Glutamatergic neuron (in vitro differentiated cells): ENCODE results near the gene HSFY2. TPM values are rescaled to one million over a fixed set of nuclear protein-coding genes. Genes with fewer than 3 reads are reported as not detected.
"Not testable (repeated sequence)": the region's sequence is repeated elsewhere in the genome, so short reads cannot be mapped to it uniquely, and the experiment has no call there.

ENCODE experiments used
- DNase-seq: peaks from one replicate; pipeline ENCODE4 v3.0.0; 2022
- H3K27ac Mint-ChIP-seq: one replicate; pipeline ENCODE4 v1.8.0; 2020; ENCODE audit warnings: mild to moderate bottlenecking, mixed read lengths, inconsistent platforms; ENCODE audit not compliant: unreplicated experiment
- H3K27me3 Mint-ChIP-seq: one replicate; pipeline ENCODE4 v1.8.0; 2020; ENCODE audit warnings: mild to moderate bottlenecking, moderate library complexity, mixed read lengths, inconsistent platforms; ENCODE audit not compliant: unreplicated experiment
- H3K36me3 Mint-ChIP-seq: one replicate; pipeline ENCODE4 v1.8.0; 2020; ENCODE audit warnings: mild to moderate bottlenecking, mixed read lengths, inconsistent platforms; ENCODE audit not compliant: unreplicated experiment
- H3K4me1 Mint-ChIP-seq: one replicate; pipeline ENCODE4 v1.8.0; 2020; ENCODE audit warnings: mild to moderate bottlenecking, low read depth, mixed read lengths, inconsistent platforms; ENCODE audit not compliant: unreplicated experiment
- H3K4me3 Mint-ChIP-seq: one replicate; pipeline ENCODE4 v1.8.0; 2020; ENCODE audit warnings: mild to moderate bottlenecking, mixed read lengths, inconsistent platforms; ENCODE audit not compliant: unreplicated experiment
- H3K9me3 Mint-ChIP-seq: one replicate; pipeline ENCODE4 v1.8.0; 2020; ENCODE audit warnings: mild to moderate bottlenecking, moderate library complexity, mixed read lengths, inconsistent platforms; ENCODE audit not compliant: unreplicated experiment
- long read RNA-seq: library from polyadenylated mRNA; unstranded; transcript quantifications from one replicate; pipeline ENCODE4 v2.0.0, GENCODE V29; 2020; ENCODE audit not compliant: unreplicated experiment
- total RNA-seq: library from RNA; stranded (reverse); fragmentation: NEBNext Ultra II Directional; extraction: Animal tissue kit (Norgen Biotek cat#: 25700); gene quantifications from one replicate; pipeline ENCODE4 v1.2.1, GENCODE V29; 2021; ENCODE audit not compliant: unreplicated experiment

The HSFY2 gene, protein sequence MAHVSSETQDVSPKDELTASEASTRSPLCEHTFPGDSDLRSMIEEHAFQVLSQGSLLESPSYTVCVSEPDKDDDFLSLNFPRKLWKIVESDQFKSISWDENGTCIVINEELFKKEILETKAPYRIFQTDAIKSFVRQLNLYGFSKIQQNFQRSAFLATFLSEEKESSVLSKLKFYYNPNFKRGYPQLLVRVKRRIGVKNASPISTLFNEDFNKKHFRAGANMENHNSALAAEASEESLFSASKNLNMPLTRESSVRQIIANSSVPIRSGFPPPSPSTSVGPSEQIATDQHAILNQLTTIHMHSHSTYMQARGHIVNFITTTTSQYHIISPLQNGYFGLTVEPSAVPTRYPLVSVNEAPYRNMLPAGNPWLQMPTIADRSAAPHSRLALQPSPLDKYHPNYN
- 0.51 TPM for total RNA-seq
- long read RNA-seq, result 0 reads

DNA sequence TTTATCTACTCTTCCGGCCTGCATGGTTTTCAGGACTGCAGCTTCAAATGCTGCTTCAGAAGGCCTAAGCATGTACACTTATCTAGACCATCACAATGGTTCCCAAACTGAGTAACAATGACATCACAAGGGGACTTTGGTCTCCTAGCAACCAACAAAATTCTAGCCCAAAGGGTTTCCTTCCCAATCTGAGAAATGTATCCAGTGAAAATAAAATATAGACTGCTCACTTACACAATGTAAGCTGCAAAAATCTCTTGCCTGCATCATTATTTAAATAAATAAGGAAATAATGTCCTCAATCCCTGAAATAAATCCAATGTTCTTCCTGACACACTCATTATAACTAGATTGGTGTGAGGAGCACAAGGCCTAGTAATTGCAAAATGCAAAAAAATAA, at the start of gene HSFY2:
Gene HSFY2, minus strand, starts transcription at position 101 of the 400 bp plus-strand sequence. CDS start 117 bp downstream, outside the sequence.
- not testable (repeated sequence) for H3K4me3 Mint-ChIP-seq, H3K27ac Mint-ChIP-seq, H3K4me1 Mint-ChIP-seq

DNA sequence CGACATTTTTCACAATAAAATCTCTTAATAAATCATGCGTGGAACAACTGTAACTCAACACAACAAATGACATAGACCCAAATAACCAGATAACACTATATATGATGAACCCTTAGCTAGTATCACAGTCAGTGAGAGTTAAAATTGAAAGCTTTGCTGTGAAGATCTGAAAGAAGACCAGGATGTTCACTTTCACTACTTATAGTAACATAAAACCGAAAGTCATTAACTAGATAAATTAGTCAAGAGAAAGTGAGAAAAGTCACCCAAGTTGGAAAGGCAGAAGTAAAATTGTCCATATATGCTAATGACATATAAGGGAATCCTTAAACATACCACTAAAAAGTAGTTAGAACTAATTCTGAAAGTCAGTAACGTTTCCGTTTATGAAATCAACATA, 42.2 kb upstream of the HSFY2 start:
- not testable (repeated sequence) for H3K36me3 Mint-ChIP-seq, H3K4me1 Mint-ChIP-seq, H3K27ac Mint-ChIP-seq, H3K4me3 Mint-ChIP-seq, DNase-seq, H3K27me3 Mint-ChIP-seq, H3K9me3 Mint-ChIP-seq

More for the DNA sequence above, at the start of gene HSFY2:
- not testable (repeated sequence) for DNase-seq, H3K27me3 Mint-ChIP-seq, H3K9me3 Mint-ChIP-seq, H3K36me3 Mint-ChIP-seq

DNA sequence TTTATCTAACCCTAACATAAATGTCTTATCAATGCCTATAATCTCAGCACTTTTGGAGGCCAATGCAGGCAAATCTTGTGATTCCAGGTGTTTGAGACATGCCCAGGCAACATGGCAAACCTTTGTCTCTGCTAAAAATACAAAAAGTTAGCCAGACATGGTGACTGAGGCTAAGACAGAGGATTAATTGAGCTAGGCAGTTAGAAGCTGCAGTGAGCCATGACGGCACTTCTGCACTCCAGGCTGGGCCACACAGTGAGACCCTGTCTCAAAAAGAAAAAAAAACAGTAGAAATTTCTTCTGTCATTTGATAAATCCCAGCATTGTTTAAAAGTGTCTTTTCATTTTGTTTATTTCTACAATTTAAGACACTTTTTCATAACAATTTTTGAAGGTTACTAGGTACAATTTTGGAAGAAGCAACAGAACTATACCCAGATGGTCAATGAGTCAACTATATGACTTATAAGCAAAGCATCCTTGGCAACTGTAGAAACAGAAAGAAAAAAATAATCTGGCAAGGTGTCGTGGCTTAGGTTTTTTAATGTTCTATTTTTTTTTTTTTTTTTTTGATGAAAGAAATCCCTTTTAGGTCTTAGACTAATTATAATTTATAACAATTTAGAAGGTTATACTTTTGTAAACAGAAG, 15.3 kb upstream of the HSFY2 start:
- DNase-seq, H3K9me3 Mint-ChIP-seq, H3K4me1 Mint-ChIP-seq, H3K4me3 Mint-ChIP-seq, H3K27me3 Mint-ChIP-seq, H3K27ac Mint-ChIP-seq, H3K36me3 Mint-ChIP-seq: not testable (repeated sequence)

DNA sequence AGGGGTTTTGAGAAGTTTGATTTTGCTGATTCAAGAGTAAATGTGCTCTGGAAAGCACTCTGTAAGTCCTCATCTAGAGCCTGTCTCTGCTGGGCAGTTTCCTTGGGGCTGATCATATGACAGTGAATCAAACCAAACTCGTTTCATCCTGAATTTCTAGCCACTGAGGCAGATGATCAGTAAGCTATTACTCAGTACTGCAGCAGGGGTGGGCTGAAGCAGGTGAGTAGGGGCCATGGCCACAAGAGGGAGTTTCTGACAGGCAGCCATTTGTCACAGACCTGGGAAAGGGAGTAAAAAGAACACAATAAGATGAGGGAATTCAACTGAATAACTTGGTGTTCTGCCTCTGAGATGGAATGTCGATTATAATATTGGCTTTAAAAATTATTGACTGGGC, 19.5 kb downstream of the HSFY2 start:
- H3K9me3 Mint-ChIP-seq, DNase-seq, H3K27me3 Mint-ChIP-seq, H3K4me1 Mint-ChIP-seq, H3K27ac Mint-ChIP-seq, H3K4me3 Mint-ChIP-seq, H3K36me3 Mint-ChIP-seq: not testable (repeated sequence)

DNA sequence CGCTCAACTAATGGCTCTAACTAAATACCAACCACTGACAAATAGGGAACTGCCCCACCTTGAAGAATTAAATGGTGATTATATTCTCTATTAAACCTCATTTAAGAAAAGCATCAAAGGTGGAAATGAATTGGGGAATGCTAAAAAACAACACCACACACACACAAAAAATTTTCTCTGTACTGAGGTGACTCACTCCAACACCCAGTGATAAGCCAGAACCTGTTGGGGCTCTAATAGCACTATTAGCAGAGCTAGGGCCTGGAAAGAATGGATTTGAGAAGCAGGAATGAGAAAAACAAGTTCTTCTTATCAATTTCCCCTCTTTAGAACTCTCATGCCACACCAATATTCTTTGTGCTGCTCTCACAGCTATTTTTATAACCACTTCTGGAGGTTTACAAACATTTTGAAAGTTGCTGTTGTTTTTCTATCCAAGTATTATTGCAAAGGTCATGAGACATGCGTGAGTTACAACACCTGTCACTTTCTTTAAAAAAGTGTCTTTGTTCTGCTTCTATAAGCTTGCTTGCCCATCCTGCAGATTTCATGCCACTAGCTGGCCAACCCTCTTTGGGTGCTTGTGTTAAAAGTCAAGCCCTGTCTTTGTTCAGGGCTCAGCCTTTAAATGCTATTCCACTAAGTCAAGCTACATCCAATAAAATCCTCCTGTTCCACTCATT, 20.3 kb downstream of the HSFY2 start:
- not testable (repeated sequence) for H3K27ac Mint-ChIP-seq, H3K27me3 Mint-ChIP-seq, DNase-seq, H3K9me3 Mint-ChIP-seq, H3K4me1 Mint-ChIP-seq, H3K36me3 Mint-ChIP-seq, H3K4me3 Mint-ChIP-seq

DNA sequence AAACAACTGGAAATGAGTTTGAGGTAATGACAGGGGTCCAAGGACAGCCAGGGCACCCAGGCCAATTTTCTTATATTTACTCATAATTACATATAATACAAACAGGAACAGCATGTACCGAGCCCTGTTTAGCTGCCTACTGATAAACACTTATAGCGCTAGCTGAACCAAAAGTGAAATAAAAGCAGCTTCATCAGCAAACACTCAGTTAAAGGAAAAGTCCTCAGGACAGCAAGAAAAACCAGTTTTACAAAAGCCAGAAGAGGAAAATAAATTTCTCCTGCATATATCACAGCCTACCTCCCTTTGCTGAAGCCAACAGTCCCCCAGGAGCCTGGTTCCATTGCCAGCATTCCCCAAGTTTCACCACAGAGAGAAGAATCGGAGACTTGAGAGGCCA, 49.8 kb downstream of the HSFY2 start:
- not testable (repeated sequence) for H3K4me1 Mint-ChIP-seq, H3K9me3 Mint-ChIP-seq, H3K27ac Mint-ChIP-seq, H3K4me3 Mint-ChIP-seq, H3K27me3 Mint-ChIP-seq, DNase-seq, H3K36me3 Mint-ChIP-seq

Other genes starting within 250 kb of the HSFY2 start
- not detected for gene HSFY1, start 227.0 kb downstream of the HSFY2 start, total RNA-seq